ENCODE data around the gene ISY1.

Gene ISY1

DNA sequence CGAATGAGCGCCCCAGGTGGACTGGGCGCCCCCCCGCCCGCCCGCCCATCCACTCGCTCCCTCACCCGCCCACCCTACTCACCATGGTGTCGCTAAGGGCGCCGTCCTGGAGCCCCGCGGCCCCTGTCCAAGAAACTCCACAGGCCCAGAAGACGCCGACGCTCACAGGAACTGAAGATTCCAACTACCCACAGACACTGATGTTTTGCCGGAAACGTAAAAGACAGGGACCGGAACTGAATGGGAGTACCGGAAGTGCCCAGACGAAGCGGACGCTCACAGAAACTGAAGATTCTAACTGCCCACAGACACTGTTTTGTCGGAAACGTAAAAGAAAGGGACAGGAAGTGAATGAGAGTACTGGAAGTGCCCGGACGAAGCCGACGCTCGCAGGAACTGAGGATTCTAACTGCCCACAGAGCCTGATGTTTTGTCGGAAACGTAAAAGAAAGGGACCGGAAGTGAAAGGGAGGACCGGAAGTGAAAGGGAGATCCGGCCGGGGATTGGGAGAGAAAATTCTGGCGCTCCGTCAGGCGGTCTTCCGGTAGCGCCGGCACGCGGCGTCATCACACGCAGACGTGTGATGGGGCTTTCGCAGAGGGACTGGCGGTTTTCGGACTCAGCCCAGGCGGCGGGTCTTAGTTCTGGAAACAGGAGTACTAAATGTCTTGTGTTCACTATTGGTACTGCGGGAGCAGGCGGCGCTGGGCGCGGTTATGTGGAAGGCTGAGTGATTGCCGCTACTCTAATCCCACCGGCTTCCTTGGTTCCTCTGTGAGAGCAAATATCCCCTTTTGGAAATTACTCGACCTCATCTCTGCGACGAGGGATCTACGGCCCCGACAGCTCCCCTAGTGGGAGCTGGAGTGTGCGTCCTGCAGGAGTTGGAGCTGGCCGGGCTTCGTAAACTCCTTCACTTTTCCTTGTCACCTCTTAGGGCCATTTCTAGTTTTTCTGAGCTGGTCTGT is at the start of gene ISY1:
Gene ISY1 (minus strand): TSS at position 173 of the 969 bp plus-strand sequence. CDS start 88 bp downstream, at position 85.
- peak; percentile 97 for DNase-seq (ENCODE audit: low read depth)
- TF ChIP-seq, protein P1, sequence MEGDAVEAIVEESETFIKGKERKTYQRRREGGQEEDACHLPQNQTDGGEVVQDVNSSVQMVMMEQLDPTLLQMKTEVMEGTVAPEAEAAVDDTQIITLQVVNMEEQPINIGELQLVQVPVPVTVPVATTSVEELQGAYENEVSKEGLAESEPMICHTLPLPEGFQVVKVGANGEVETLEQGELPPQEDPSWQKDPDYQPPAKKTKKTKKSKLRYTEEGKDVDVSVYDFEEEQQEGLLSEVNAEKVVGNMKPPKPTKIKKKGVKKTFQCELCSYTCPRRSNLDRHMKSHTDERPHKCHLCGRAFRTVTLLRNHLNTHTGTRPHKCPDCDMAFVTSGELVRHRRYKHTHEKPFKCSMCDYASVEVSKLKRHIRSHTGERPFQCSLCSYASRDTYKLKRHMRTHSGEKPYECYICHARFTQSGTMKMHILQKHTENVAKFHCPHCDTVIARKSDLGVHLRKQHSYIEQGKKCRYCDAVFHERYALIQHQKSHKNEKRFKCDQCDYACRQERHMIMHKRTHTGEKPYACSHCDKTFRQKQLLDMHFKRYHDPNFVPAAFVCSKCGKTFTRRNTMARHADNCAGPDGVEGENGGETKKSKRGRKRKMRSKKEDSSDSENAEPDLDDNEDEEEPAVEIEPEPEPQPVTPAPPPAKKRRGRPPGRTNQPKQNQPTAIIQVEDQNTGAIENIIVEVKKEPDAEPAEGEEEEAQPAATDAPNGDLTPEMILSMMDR (conservative IDR thresholded peaks at IDR 0.05; ENCODE audit: control insufficient read depth, insufficient read depth, low read depth, low read length) = peak; percentile 84
- peak within 1 kb of the TSS; percentile 97 for H3K4me3 ChIP-seq (ENCODE audit: control insufficient read depth, low read depth, low read length)

DNA sequence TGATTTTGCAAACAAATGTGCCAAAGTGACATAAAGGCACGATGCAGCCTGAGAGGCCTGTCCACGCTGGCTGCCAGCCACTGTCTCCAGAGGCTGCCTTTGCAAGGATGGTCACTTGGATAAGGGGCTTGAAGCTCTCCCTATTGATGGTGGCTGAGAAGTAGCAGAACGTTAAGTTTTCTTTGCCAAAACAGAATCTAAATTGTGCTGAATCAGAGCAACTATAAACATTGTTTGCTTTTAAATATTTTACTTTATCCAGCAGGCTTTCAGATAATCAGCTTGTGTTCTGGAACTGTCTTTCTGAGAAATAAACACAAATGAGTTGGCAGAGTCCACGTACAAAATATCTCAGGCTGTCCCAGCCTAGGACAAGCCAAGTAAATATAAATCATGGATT is 46.6 kb upstream of the ISY1 start:
- no peak overlapping the region for H3K4me3 ChIP-seq (ENCODE audit: control insufficient read depth, low read depth, low read length)
- DNase-seq (ENCODE audit: low read depth) = no peak
- TF ChIP-seq, protein P1 (conservative IDR thresholded peaks at IDR 0.05; ENCODE audit: control insufficient read depth, insufficient read depth, low read depth, low read length) = no peak

DNA sequence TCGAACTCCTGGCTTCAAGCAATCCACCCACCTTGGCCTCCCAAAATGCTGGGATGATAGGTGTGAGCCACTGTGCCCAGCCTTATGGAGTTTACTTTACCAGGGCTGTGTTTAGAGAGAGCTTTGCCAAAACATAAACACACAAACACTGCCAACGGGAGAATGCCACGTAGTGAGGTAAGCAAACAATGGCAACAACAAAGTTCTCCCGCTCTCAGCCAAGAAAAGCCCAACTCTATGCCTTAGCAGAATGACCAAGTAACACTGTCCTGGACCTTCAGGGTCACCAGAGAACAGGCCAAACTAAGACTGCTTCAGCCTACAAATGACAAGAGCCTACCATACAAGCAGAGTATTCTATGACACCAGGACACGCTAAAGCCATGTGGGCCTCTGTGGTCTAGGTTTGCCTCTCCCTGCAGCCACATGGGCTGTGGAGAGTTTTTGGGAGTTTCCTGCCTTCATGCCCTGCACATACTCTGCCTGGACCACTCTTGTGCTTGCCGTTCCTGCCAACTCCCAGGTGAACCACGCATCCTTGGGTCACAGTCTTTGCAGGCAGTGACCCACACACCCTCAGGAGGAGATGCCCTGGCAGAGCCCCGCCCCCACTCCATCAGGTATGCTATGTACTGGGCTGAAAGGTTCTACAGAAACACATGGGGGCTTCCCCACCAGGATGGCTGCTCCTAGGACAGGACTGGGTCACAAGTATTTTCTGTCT is 44.4 kb upstream of the ISY1 start:
- H3K4me3 ChIP-seq (ENCODE audit: control insufficient read depth, low read depth, low read length) = no peak overlapping the region
- no peak for DNase-seq (ENCODE audit: low read depth)
- TF ChIP-seq, protein P1 (conservative IDR thresholded peaks at IDR 0.05; ENCODE audit: control insufficient read depth, insufficient read depth, low read depth, low read length) = no peak

DNA sequence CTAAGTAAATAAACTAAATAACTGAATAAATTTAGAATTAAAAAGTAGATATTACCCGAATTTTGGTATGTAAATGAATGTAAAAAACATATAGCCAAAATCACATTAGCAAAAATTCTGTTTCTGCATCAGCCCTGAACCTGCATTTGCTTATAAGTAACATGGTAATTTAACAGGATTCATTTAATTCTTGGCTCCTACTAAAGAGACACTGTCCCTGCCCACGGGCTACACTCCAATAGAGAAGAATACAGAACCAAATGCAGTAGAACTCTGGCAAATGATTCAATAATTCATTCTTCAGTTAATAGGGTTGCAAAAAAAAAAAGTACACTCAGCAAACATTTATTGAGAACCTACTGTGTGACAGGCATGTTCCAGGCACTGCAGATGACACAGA is 43.6 kb upstream of the ISY1 start:
- TF ChIP-seq, protein P1 (conservative IDR thresholded peaks at IDR 0.05; ENCODE audit: control insufficient read depth, insufficient read depth, low read depth, low read length) = no peak
- H3K4me3 ChIP-seq (ENCODE audit: control insufficient read depth, low read depth, low read length) = no peak overlapping the region
- no peak for DNase-seq (ENCODE audit: low read depth)

DNA sequence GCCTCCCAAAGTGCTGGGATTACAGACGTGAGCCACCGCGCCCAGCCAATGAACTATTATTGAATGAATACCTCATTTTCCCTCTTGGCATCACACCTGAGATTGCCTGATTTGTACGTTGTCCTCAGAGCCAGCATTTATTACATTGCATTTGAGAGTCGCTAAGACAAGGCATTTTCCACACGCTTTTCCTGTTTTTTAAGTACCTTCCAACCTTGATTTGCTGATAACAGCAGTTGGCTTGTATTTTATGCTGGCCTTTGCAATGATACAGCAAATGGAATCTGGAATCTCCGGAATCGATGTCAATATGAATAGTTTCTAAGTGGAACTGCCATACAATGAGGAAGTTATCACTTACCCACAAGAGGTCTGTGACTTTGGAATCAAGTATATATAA is 38.5 kb upstream of the ISY1 start:
- TF ChIP-seq, protein P1 (conservative IDR thresholded peaks at IDR 0.05; ENCODE audit: control insufficient read depth, insufficient read depth, low read depth, low read length) = no peak
- no peak for DNase-seq (ENCODE audit: low read depth)
- no peak overlapping the region for H3K4me3 ChIP-seq (ENCODE audit: control insufficient read depth, low read depth, low read length)

DNA sequence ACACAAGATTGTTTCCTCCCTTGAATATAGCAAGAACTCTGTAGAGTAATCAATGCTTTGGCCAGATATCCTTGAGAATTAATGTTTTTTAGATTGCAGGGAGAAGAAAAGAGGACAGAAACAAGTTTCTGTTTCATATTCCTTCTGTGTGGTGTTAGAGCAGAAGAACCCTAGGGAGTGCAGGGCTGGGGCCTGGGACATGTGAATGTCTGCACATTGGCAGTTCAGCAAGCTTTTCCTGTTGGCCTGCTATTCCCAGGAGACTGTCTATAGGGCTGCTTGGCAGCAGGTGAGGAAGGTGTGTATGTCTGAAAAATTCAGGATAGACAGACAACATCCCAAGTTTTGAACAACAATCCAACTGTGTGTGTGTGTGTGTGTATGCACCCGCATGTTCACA is 36.5 kb upstream of the ISY1 start:
- H3K4me3 ChIP-seq (ENCODE audit: control insufficient read depth, low read depth, low read length) = no peak overlapping the region
- no peak for DNase-seq (ENCODE audit: low read depth)
- TF ChIP-seq, protein P1 (conservative IDR thresholded peaks at IDR 0.05; ENCODE audit: control insufficient read depth, insufficient read depth, low read depth, low read length) = no peak
